ENCODE measurements around the gene CAMKK2. TPM values are rescaled to one million over a fixed set of nuclear protein-coding genes. Genes with fewer than 3 reads are reported as not detected.

CAMKK2 gene
- total RNA-seq, 1 experiment from 2014 or later: 24.7 TPM

GRCh38 chr12:121289962-121290361 lies 6.5 kb downstream of the CAMKK2 start:
- Histone ChIP-seq H3K23me2 (ENCODE audit: insufficient read length, low read depth, low read length, poor library complexity, severe bottlenecking) (no peaks in the 10 kb centered on the region), H4K20me1 (ENCODE audit: control insufficient read depth, insufficient read depth, insufficient read length) (no peaks in the 10 kb centered on the region), H3K18ac (ENCODE audit: insufficient read length, low read depth, low read length) (no peak overlapping the region), H2BK5ac (ENCODE audit: insufficient read length, low read length) (no peak overlapping the region), H3K27ac (ENCODE audit: insufficient read length, low read depth, low read length) (no peak overlapping the region), H3K79me2 (ENCODE audit: insufficient read depth, low read length) (no peaks in the 10 kb centered on the region), H2BK20ac (ENCODE audit: low read depth, low read length, poor library complexity, severe bottlenecking) (no peak overlapping the region), H4K8ac (replicated peaks; ENCODE audit: insufficient read length, low read depth, low read length) (no peak overlapping the region), H3K4me1 (ENCODE audit: insufficient read depth, low read length) (no peaks in the 10 kb centered on the region; the same call in 1 of the 2 replicates), H2BK15ac (ENCODE audit: low read depth, low read length) (no peak overlapping the region), H3K79me1 (ENCODE audit: insufficient read depth, low read depth, low read length, poor library complexity, severe bottlenecking) (peaks cover 6% of the 10 kb centered on the region), H3T11ph (ENCODE audit: low read length) (no peak overlapping the region), H3K56ac (ENCODE audit: insufficient read length, low read depth, low read length) (no peak overlapping the region), H4K91ac (ENCODE audit: insufficient read length, low read depth, low read length) (no peak overlapping the region), H3K9ac (ENCODE audit: extremely low read depth, insufficient read length, low read length) (no peak overlapping the region), H3K23ac (ENCODE audit: insufficient read length, low read depth, low read length) (no peak overlapping the region), H3K27me3 (ENCODE audit: insufficient read depth, low read length) (no peaks in the 10 kb centered on the region), H2BK120ac (ENCODE audit: low read depth, low read length, poor library complexity, severe bottlenecking) (no peak overlapping the region), H4K5ac (ENCODE audit: insufficient read length, low read depth, low read length) (no peak overlapping the region), H3K4me2 (ENCODE audit: insufficient read depth, insufficient read length, low read length) (no peak overlapping the region), H2AK5ac (ENCODE audit: insufficient read length, low read length) (no peak overlapping the region), H2AFZ (ENCODE audit: low read length) (no peak overlapping the region), H3K4ac (ENCODE audit: low read depth, low read length) (no peak overlapping the region), H3K9me3 (ENCODE audit: control insufficient read depth, low read depth, low read length) (no peaks in the 10 kb centered on the region), H2BK12ac (ENCODE audit: insufficient read length, low read depth, low read length) (no peak overlapping the region), H3K14ac (ENCODE audit: insufficient read depth, low read length) (no peak overlapping the region)
- Mint-ChIP-seq H3K27ac (peak overlapping the region; percentile 49 to 85 (median 59); a peak in 3 of 7 replicates), H3K4me3 (no peak overlapping the region), H3K36me3 (ENCODE audit: insufficient read depth in 1 of 3, low read depth in 3 of 3) (peaks cover 9 to 21% (median 12%) of the 10 kb centered on the region in 3 experiments; a peak in 6 of 7 replicates), H3K9me3 (no peaks in the 10 kb centered on the region), H3K27me3 (ENCODE audit: low read depth) (no peaks in the 10 kb centered on the region), H3K4me1 (peaks cover 13 to 22% of the 10 kb centered on the region in 2 experiments)
- no CpG with 5 or more reads among the region's 7 CpGs for WGBS (ENCODE audit: extremely low coverage, insufficient read length, low lambda C conversion rate)
- DNase-seq: no peak
- TF ChIP-seq, protein P1, sequence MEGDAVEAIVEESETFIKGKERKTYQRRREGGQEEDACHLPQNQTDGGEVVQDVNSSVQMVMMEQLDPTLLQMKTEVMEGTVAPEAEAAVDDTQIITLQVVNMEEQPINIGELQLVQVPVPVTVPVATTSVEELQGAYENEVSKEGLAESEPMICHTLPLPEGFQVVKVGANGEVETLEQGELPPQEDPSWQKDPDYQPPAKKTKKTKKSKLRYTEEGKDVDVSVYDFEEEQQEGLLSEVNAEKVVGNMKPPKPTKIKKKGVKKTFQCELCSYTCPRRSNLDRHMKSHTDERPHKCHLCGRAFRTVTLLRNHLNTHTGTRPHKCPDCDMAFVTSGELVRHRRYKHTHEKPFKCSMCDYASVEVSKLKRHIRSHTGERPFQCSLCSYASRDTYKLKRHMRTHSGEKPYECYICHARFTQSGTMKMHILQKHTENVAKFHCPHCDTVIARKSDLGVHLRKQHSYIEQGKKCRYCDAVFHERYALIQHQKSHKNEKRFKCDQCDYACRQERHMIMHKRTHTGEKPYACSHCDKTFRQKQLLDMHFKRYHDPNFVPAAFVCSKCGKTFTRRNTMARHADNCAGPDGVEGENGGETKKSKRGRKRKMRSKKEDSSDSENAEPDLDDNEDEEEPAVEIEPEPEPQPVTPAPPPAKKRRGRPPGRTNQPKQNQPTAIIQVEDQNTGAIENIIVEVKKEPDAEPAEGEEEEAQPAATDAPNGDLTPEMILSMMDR (conservative IDR thresholded peaks at IDR 0.05): no peak
